Testis (tissue), 3 donors: Measurements from ENCODE around the gene LCNL1. TPM values are rescaled to one million over a fixed set of nuclear protein-coding genes. Genes with fewer than 3 reads are reported as not detected.

Experiments used
- DNase-seq: peaks from one replicate; pipeline ENCODE4 v3.0.0-alpha.2; 2019
- H3K27ac ChIP-seq, 2 donors: fragments of 200-600 bp; sonication (generic); one replicate each; pipeline ENCODE4 v1.5.1; 2019
- H3K27me3 ChIP-seq: fragments of 200-600 bp; sonication (generic); one replicate; pipeline ENCODE4 v1.5.1; 2019
- H3K36me3 ChIP-seq: fragments of 200-600 bp; sonication (generic); one replicate; pipeline ENCODE4 v1.5.1; 2017; ENCODE audit warnings: low read depth; ENCODE audit errors: missing control alignments
- H3K4me1 ChIP-seq: fragments of 200-600 bp; sonication (generic); one replicate; pipeline ENCODE4 v1.5.1; 2019
- H3K4me3 ChIP-seq, 2 donors: fragments of 200-600 bp; sonication (generic); one replicate each; pipeline ENCODE4 v1.5.1; 2017 to 2019
- H3K9me3 ChIP-seq: fragments of 200-600 bp; sonication (generic); one replicate; pipeline ENCODE4 v1.5.1; 2017
- CTCF ChIP-seq, 3 experiments: fragments of 450-650 bp in 2 of 3; fragments of 200-600 bp in 1 of 3; sonication (generic) in 1 of 3; IDR thresholded peaks; one replicate each; pipeline ENCODE4 v1.5.1; 2016 to 2019; ENCODE audit warnings: antibody characterized with exemption in 3 of 3, mild to moderate bottlenecking in 2 of 3, moderate library complexity in 1 of 3
- POLR2A ChIP-seq: fragments of 450-650 bp; IDR thresholded peaks from one replicate; pipeline ENCODE4 v1.6.1; 2017; ENCODE audit warnings: antibody characterized with exemption, mild to moderate bottlenecking, moderate library complexity
- WGBS, 2 donors: methylation state at CpG; one replicate each; pipeline ENCODE4 v1.1.5; 2018; 5-methylcytosine and 5-hydroxymethylcytosine counted together
- intact Hi-C: fragments of 100-400 bp; cut with DNase I; formaldehyde crosslinking; loops from one replicate; pipeline ENCODE4 v1.15.1; 2023; ENCODE audit warnings: low total_unique reads
- polyA plus RNA-seq: library from polyadenylated mRNA; stranded (reverse); fragments of 350-450 nt; fragmentation: Illumina TruSeq; extraction: RNeasy Lipid Tissue Mini Kit (QIAGEN cat#74804); gene quantifications from one replicate; pipeline ENCODE4 v1.2.3, GENCODE V29; 2014; ENCODE audit warnings: low read depth, low replicate concordance; ENCODE audit not compliant: insufficient read depth
- total RNA-seq, 2 donors: library from RNA; depleted of rRNA; stranded (reverse); fragments of >200 nt; gene quantifications; one replicate each; pipeline ENCODE4 v1.2.3, GENCODE V29; 2016

Gene LCNL1
- total and polyA plus RNA-seq, 3 donors from 2014 or later = 17.5 to 131 (median 59.3) TPM

GRCh38 chr9:137015540-137015930, 32.7 kb downstream of the LCNL1 start:
- Histone ChIP-seq H3K4me1 (no peaks in the 10 kb centered on the region), H3K9me3 (no peaks in the 10 kb centered on the region), H3K36me3 (no peaks in the 10 kb centered on the region), H3K27ac (no peak overlapping the region), H3K27me3 (no peaks in the 10 kb centered on the region), H3K4me3 (no peak overlapping the region)
- TF ChIP-seq CTCF (IDR thresholded peaks at IDR 0.05) = no peak
- TF ChIP-seq POLR2A = no peak
- WGBS, 2 donors = 92 to 95% methylated on average over 20 to 21 of the region's 25 CpGs
- no peak for DNase-seq
- intact Hi-C loops = no loop called here

- H3K27me3 ChIP-seq = no peaks in the 10 kb centered on the region
- TF ChIP-seq CTCF (IDR thresholded peaks at IDR 0.05) (no peak), POLR2A (no peak)
- no peaks in the 10 kb centered on the region for H3K9me3 ChIP-seq
- H3K36me3 ChIP-seq = no peaks in the 10 kb centered on the region
- no peak for DNase-seq
- H3K4me1 ChIP-seq = no peaks in the 10 kb centered on the region
- no peak overlapping the region for H3K4me3 ChIP-seq
- no peak overlapping the region for H3K27ac ChIP-seq
- WGBS, 2 donors = 96 to 97% methylated on average over 13 to 18 of the region's 21 CpGs
- intact Hi-C loops = no loop called here
Observed at GRCh38 chr9:137015976-137016375, 33.2 kb downstream of the LCNL1 start.

- TF ChIP-seq CTCF (IDR thresholded peaks at IDR 0.05) = no peak
- no peak for TF ChIP-seq POLR2A
- no peak for DNase-seq
- H3K36me3 ChIP-seq = no peaks in the 10 kb centered on the region
- H3K27ac ChIP-seq = no peak overlapping the region
- intact Hi-C loops = no loop called here
- no peak overlapping the region for H3K4me3 ChIP-seq
- no peaks in the 10 kb centered on the region for H3K4me1 ChIP-seq
- no peaks in the 10 kb centered on the region for H3K9me3 ChIP-seq
- H3K27me3 ChIP-seq = no peaks in the 10 kb centered on the region
- 93 to 100% methylated on average over 2 to 15 of the region's 16 CpGs for WGBS, 2 donors
Observed at GRCh38 chr9:137016436-137016835, 33.6 kb downstream of the LCNL1 start.

GRCh38 chr9:137017071-137017470, 34.3 kb downstream of the LCNL1 start:
- Histone ChIP-seq H3K27me3 (no peaks in the 10 kb centered on the region), H3K4me1 (no peaks in the 10 kb centered on the region), H3K36me3 (no peaks in the 10 kb centered on the region), H3K27ac (no peak overlapping the region), H3K4me3 (no peak overlapping the region), H3K9me3 (no peaks in the 10 kb centered on the region)
- DNase-seq = no peak
- 93 to 94% methylated on average over 23 to 28 of the region's 28 CpGs for WGBS, 2 donors
- intact Hi-C loops = no loop called here
- TF ChIP-seq POLR2A = no peak
- TF ChIP-seq CTCF (IDR thresholded peaks at IDR 0.05) = no peak

- Histone ChIP-seq H3K27me3 (no peaks in the 10 kb centered on the region), H3K36me3 (no peaks in the 10 kb centered on the region), H3K27ac (no peak overlapping the region), H3K4me1 (no peaks in the 10 kb centered on the region), H3K9me3 (no peaks in the 10 kb centered on the region), H3K4me3 (no peak overlapping the region)
- no peak for TF ChIP-seq POLR2A
- WGBS, 2 donors = 69 to 75% methylated on average over 28 to 40 of the region's 45 CpGs
- intact Hi-C loops = no loop called here
- DNase-seq = no peak
Observed at GRCh38 chr9:137017791-137018497, 35.2 kb downstream of the LCNL1 start.
